Brain microvascular endothelial cell (primary cell): ENCODE results near the gene NRCAM.

ENCODE experiments used
- DNase-seq: peaks from one replicate; pipeline ENCODE4 v3.0.0-alpha.2; 2020
- H3K27ac ChIP-seq: fragments of 250-450 bp; sonication (Bioruptor Pico); 2 replicates; pipeline ENCODE4 v1.5.1; 2020; ENCODE audit warnings: mild to moderate bottlenecking, moderate library complexity
- H3K27me3 ChIP-seq: fragments of 250-450 bp; sonication (Bioruptor Pico); replicated peaks from 2 replicates; pipeline ENCODE4 v1.5.1; 2020; ENCODE audit warnings: mild to moderate bottlenecking
- H3K36me3 ChIP-seq: fragments of 250-450 bp; sonication (Bioruptor Pico); replicated peaks from 2 replicates; pipeline ENCODE4 v1.5.1; 2020; ENCODE audit warnings: mild to moderate bottlenecking
- H3K4me3 ChIP-seq: 2 replicates; pipeline ENCODE4 v1.5.1; 2011; ENCODE audit warnings: low read depth, mild to moderate bottlenecking, control low read depth, low read length, moderate library complexity
- CTCF ChIP-seq: IDR thresholded peaks from 2 replicates; pipeline ENCODE4 v1.5.1; 2011; ENCODE audit warnings: low read depth, mild to moderate bottlenecking, moderate library complexity, low read length, control low read depth, inconsistent platforms; ENCODE audit errors: missing control alignments
- in situ Hi-C: cut with HindIII; loops from 2 replicates; pipeline ENCODE4 v1.10.0; 2017; ENCODE audit warnings: low sequenced_read_pairs, low pct_ligation_motif_present

NRCAM gene

GRCh38 chr7:108104324-108104723, 351.9 kb downstream of the NRCAM start:
- TF ChIP-seq CTCF: no peak
- H3K36me3 ChIP-seq: no peaks in the 10 kb centered on the region
- H3K27ac ChIP-seq: no peak overlapping the region
- no peaks in the 10 kb centered on the region for H3K27me3 ChIP-seq
- DNase-seq: no peak
- in situ Hi-C loops: no loop called here
- H3K4me3 ChIP-seq: no peak overlapping the region

DNA sequence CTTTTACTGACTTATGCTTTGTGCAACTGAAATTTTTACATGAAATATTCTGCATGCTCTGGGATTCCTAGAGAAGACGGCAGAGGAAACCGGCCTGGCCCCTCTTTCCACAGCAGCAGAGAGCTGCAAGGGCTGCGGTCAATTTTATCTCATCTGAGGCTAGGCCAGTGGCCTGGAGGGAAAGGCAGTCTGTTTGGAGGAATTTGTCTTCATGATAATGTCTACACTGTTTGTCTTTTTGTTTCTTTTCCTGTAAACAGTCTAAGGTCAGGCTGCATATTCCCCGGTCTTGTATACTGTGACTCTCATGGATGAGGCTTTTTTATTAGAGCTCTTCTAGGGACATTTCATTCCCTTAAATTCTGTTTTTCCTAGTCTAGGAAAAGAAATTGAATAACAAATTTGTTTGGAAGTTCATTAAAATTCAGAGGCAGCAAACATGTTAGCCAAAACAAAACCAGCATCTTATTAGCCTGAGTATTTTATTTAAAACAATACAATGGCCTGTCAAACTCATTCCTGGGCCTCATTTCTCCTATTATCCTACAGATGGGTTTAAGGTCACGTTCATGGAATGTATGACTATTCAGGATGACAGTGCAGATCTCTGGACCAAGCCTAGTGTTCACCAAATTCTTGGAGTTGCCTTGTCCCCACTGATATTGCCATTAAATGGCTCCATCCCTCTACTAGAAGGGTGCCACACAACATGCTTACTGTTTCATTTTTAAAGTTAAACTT, 352.5 kb downstream of the NRCAM start:
- Histone ChIP-seq H3K27ac (no peak overlapping the region), H3K27me3 (no peaks in the 10 kb centered on the region), H3K4me3 (no peak overlapping the region), H3K36me3 (no peaks in the 10 kb centered on the region)
- no peak for DNase-seq
- no peak for TF ChIP-seq CTCF
- in situ Hi-C loops: no loop called here

- in situ Hi-C loops: no loop called here
- no peaks in the 10 kb centered on the region for H3K27me3 ChIP-seq
- no peak overlapping the region for H3K27ac ChIP-seq
- no peak for TF ChIP-seq CTCF
- no peak overlapping the region for H3K4me3 ChIP-seq
- H3K36me3 ChIP-seq: no peaks in the 10 kb centered on the region
- DNase-seq: no peak
Measured at GRCh38 chr7:108102671-108103312, 353.4 kb downstream of the NRCAM start.

GRCh38 chr7:108101759-108102158, 354.5 kb downstream of the NRCAM start:
- TF ChIP-seq CTCF: no peak
- in situ Hi-C loops: no loop called here
- no peak for DNase-seq
- Histone ChIP-seq H3K4me3 (no peak overlapping the region), H3K27me3 (no peaks in the 10 kb centered on the region), H3K27ac (no peak overlapping the region), H3K36me3 (no peaks in the 10 kb centered on the region)

DNA sequence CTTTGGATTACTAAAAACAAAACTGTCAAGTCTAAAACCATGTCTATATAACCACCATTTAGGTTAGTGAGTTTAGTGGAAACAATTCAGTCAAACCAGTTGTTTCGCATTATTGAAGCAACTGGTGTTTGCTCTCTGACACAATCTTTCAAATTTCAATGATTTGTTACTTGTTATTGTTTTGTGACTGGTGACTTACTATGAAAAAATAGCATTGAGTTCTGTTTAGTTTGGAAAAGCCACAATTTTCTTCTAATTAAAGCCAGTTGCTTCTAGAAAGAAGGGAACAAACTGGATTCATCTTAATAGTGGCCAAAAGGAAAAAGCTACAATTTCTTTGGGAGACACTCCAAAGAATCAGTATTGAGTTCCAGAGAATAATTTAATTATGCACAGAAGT, 356.5 kb downstream of the NRCAM start:
- Histone ChIP-seq H3K27ac (no peak overlapping the region), H3K36me3 (no peaks in the 10 kb centered on the region), H3K27me3 (no peaks in the 10 kb centered on the region), H3K4me3 (no peak overlapping the region)
- in situ Hi-C loops: no loop called here
- DNase-seq: no peak
- no peak for TF ChIP-seq CTCF

DNA sequence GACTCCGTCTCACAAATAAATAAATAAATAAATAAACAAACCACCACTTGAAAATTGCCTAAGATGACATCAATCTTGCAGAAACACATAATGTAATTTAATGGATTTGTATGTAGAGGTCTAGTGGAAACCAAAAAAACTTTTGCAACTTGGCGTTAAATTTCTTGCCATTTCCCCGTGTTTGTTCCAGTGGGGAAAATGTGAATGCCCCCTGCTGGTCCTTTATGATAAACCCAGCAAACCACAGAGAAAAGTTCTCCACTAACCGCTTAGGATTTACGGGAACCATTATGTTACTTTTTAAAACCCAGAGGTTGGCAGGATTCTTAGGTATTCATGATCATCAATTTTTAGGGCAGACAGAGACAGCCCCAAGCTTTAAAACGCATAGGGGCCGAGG, 358.5 kb downstream of the NRCAM start:
- H3K27ac ChIP-seq: no peak overlapping the region

More for the DNA sequence above, 358.5 kb downstream of the NRCAM start:
- Histone ChIP-seq H3K27me3 (no peaks in the 10 kb centered on the region), H3K36me3 (no peaks in the 10 kb centered on the region), H3K4me3 (no peak overlapping the region)
- peak; percentile 50 for TF ChIP-seq CTCF
- in situ Hi-C loops: no loop called here
- no peak for DNase-seq
